ENCODE measurements around the gene HTT.

Gene HTT

GRCh38 chr4:3254302-3255131 lies 180.0 kb downstream of the HTT start:
- FAIRE-seq: no peak
- DNase-seq (ENCODE audit: extremely low spot score, insufficient read length, low read depth): no peak

GRCh38 chr4:3255611-3256186 lies 181.2 kb downstream of the HTT start:
- FAIRE-seq (no peak), DNase-seq (ENCODE audit: extremely low spot score, insufficient read length, low read depth) (no peak)

GRCh38 chr4:3256230-3257102 lies 182.0 kb downstream of the HTT start:
- DNase-seq (ENCODE audit: extremely low spot score, insufficient read length, low read depth) (no peak), FAIRE-seq (no peak)

- DNase-seq (ENCODE audit: extremely low spot score, insufficient read length, low read depth): no peak
- no peak for FAIRE-seq
Measured at GRCh38 chr4:3257103-3257555, 182.6 kb downstream of the HTT start.

GRCh38 chr4:3257556-3258482 lies 183.3 kb downstream of the HTT start:
- DNase-seq (ENCODE audit: extremely low spot score, insufficient read length, low read depth) (no peak), FAIRE-seq (peak; percentile 58)

- DNase-seq (ENCODE audit: extremely low spot score, insufficient read length, low read depth) (no peak), FAIRE-seq (no peak)
Measured at GRCh38 chr4:3261411-3262207, 187.1 kb downstream of the HTT start.

GRCh38 chr4:3262208-3263052 lies 187.9 kb downstream of the HTT start:
- DNase-seq (ENCODE audit: extremely low spot score, insufficient read length, low read depth) (no peak), FAIRE-seq (no peak)

GRCh38 chr4:3263053-3263875 lies 188.8 kb downstream of the HTT start:
- DNase-seq (ENCODE audit: extremely low spot score, insufficient read length, low read depth) (no peak), FAIRE-seq (no peak)

- FAIRE-seq (no peak), DNase-seq (ENCODE audit: extremely low spot score, insufficient read length, low read depth) (no peak)
Measured at GRCh38 chr4:3263876-3264193, 189.4 kb downstream of the HTT start.

- FAIRE-seq: no peak
- DNase-seq (ENCODE audit: extremely low spot score, insufficient read length, low read depth): no peak
Measured at GRCh38 chr4:3266076-3266475, 191.6 kb downstream of the HTT start.

GRCh38 chr4:3267576-3268394 lies 193.3 kb downstream of the HTT start:
- DNase-seq (ENCODE audit: extremely low spot score, insufficient read length, low read depth): no peak
- no peak for FAIRE-seq

- FAIRE-seq: no peak
Measured at GRCh38 chr4:3268395-3269104, 194.1 kb downstream of the HTT start.

GRCh38 chr4:3269105-3269927 lies 194.8 kb downstream of the HTT start:
- no peak for FAIRE-seq

More at GRCh38 chr4:3268395-3269104, 194.1 kb downstream of the HTT start:
- DNase-seq (ENCODE audit: extremely low spot score, insufficient read length, low read depth): no peak

GRCh38 chr4:3269991-3270611 lies 195.6 kb downstream of the HTT start:
- FAIRE-seq (no peak), DNase-seq (ENCODE audit: extremely low spot score, insufficient read length, low read depth) (no peak)

More at GRCh38 chr4:3269105-3269927, 194.8 kb downstream of the HTT start:
- DNase-seq (ENCODE audit: extremely low spot score, insufficient read length, low read depth): no peak

GRCh38 chr4:3271131-3271530 lies 196.7 kb downstream of the HTT start:
- DNase-seq (ENCODE audit: extremely low spot score, insufficient read length, low read depth) (no peak), FAIRE-seq (no peak)

Measured in GM18507 (cell line).